GM19455 (cell line): ENCODE results near the gene KANTR.
"Not testable (repeated sequence)": the region's sequence is repeated elsewhere in the genome, so short reads cannot be mapped to it uniquely, and the experiment has no call there.

Experiments
- ATAC-seq: cut with Tn5 transposase; IDR thresholded peaks from one replicate; pipeline ENCODE4 v1.9.1; 2021; ENCODE audit not compliant: unreplicated experiment

KANTR gene

DNA sequence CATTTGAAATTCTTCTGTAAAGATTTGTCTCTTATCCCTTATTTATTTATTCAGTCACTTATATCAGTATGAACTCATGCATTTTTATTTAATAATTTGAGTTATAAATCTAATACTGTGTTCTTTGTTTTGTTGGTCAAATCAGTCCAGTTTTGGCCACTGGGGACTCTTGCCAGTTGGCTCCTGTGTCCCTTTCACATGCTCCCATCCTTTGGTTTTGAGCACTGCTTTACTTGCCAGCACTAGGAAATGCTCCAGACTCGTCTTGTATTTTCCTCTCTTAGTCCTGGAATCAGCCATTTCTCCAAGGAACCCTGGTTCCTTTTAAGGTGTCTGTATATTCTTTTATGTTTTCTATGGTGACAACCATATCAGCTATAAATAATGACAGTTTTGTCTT lies 28.1 kb downstream of the KANTR start:
- no peak for ATAC-seq

DNA sequence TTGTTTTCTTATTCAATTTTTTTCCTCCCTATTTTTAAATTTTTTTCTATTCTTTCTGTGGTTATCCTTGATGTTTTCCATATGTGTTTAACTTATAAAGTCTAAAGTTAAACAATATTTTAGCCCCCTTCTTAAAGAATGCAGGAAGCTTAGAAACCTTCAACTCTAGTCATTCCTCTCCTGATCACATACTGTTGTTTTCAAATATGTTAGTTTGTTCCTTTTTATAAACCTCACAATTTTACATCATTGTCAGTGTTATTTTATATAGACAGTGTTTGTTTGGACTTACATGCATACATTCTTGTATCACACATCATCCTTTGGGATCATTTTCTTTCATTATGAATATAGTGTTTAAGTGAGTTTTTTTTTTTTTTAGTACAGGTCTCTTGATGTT lies 31.6 kb downstream of the KANTR start:
- no peak for ATAC-seq

DNA sequence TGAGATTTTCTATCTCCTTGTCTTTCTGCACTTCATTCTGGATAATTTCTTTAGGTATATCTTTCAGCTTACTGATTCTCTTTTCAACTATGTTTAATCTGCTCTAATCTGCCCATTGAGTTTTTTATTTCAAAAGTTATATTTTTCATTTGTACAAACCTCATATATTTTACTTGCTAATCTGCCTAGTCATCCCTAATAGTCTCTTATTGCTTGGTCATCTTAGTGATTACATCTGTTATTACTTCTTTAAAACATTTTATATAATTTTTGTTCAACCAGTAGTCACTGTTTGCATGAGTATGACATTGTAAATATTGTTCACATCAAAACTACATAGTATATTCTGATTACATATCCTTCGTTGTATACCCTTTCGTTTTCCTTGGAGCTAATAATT lies 32.4 kb downstream of the KANTR start:
- no peak for ATAC-seq

DNA sequence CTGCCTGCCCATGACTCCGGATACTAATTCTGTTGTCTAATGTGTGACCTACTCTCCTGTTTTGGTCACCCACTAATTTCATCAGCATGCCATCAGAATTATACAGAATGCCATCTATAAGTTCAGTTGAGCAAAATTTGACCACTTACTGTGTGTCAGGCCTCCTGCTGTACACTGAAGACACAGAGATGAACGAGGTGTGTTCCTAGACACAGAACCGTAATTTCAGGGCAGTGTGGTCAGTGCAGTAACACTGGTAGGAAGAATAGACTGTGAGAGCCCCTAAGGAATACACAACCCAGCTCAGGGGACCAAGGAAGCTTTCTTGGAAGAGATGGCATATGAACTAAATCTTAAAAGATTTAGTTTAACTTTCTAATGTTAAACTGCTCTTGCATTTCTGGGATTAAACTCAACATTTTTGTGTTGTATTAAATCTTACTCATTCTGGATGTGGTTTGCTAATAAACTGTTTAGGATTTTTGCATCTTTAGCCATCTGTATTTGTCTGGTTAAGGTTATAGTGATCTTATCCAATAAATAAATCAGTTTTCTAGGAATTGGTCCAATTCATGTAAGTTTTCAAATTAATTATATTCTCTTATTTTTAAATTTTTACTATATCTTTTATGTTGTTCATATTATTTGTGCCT lies 34.3 kb downstream of the KANTR start:
- ATAC-seq = no peak

DNA sequence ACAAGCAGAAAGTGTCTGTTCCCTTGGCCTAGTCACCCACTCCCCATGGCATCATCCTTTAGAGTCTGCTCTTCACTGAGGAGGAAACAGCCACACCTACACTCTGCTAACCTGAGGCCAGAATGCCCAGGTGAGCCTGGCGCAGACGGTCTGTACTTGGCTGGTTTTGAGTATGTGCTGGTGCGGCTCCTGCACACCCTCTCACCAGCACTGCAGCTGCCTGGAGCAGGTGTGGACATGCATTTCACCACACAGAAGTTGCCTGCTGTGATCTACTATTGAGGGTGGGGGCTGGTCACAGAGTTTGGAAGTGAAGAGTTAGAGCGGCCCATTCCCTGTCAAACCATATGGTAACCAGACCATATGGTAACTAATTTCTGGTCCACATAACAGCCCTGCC lies 39.5 kb downstream of the KANTR start:
- no peak for ATAC-seq

DNA sequence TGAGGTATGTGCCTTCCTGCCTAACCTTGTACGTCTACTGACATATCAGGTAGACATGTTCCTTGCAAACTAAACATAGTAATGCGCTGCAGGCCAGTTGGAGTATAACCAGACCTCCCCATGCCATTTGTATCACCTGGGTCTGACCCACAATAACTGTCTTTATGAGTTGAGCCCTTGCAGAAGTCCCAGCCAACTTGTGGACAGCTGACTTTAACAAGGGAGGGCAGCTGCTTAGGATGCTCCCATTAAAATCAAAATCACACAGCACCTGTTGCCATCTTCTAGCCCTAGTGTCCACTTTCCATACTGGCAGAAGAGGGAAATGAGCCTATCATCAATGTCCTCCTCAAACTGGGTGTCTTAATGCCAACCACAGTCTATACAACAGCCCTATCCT lies 41.6 kb downstream of the KANTR start:
- no peak for ATAC-seq

DNA sequence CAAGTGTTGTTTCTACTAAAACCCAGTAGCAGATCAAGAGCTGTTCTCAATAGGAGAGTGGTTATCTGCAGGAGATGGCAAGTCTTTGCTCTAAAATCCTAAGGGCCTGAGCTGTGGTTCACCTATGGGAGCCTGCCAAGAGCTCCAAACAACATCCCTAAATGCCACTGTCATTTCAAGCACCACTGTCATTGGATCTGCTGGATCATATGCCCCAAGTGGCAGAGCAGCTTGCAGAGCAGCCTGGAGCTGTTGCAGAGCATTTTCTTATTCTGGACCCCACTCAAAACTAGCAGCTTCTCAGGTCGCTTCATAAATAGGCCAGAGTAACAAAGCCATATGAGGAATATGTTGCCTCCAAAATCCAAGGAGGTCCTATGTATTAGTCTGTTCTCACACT lies 59.6 kb downstream of the KANTR start:
- no peak for ATAC-seq

DNA sequence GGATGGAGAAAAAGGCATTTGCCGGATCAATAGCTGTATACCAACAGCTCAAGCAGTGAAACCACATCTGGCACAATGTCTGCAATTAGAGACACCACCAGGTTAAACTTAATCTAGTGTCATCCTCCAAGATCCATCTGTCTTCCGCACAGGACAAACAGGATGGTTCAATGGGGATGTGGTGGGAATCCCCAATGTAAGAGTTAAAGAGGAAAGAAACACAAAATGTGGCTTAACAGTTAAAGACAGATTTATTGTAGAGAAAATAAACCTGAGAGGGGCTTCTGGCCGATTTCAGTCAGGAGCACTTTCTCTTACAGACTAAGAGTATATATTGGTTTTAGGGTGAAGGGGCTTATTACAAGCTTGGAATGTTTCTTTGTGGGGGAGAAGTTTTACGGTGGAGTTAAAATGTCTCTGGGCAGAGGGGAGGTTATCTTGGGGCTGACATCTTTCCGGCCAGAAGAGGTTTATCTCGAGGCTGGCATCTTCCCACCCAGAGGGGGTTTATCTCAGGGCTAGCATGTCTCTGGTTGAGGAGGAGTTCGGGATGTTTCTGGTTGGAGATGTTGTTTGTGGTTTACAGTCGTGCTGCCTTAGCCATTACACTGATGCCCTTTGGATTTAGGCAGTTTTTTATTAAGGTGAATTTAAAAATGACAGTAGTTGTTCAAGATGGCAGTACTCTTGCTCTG lies 61.7 kb downstream of the KANTR start:
- no peak for ATAC-seq

DNA sequence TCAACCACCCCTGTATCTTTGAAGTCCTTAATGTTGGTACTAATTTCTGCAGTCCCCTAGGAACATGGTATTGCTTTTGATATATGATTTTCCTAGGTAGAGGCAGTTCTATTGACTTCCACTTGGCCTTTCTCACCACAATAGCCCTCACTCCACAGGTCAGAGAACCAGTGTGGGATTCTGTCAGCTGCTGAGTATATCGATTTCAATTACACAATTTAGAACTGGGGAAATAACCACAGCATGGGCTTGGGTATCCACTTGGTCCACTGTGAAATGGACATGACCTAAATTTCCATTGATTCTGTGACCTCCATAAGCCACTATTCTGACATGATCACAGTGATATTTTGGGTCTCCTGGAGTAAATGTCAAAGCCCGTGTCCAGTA lies 62.3 kb downstream of the KANTR start:
- ATAC-seq = no peak

DNA sequence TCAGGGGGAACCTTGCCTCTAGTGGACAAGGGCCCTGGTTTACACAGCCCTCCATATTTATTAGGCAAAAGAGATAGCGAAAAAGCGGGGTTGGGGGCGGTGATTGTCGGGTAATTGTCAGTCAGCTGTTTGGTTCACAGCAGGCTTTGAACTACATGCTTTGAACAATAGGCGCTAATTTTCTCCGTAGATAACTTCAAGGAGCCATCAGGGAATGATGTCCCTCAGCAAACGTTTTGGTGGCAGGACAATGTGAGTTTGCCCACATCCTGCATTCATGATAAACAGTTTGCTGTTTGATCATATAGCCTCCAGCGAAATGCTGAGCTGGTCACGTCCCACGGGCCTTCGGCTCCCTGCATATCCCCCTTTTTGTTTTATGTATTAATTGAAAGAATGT lies 65.2 kb downstream of the KANTR start:
- no peak for ATAC-seq

DNA sequence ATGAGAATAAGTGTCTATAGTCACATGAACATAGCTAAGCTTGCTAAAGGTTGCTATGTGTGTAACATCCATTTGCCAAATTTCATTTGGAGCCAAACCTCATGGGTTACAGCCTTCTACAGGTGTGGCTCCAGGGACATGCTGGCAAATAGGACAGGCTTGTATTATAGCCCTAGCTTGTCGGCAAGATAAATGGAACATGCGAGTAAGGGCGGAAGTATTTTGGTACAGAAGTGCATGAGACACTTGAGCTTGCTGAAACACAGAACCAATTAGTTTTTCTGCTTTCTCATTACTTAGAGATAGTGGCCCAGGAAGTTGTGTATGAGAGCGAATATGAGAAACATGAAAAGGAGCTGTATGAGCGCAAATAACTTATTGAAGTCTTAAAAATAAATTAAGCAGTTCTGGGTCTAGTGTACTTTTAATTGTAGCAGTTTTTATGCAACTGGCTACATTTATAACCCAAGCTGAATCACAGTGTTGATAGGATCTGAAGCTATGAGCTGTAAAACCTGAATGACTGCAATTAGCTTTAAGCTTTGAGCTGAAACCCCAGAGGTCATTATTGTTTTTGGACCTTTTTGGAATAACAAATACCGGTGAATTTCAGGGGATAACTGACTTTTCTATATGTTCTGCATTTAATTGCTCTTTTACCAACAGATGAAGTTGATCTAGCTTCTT lies 66.5 kb downstream of the KANTR start:
- ATAC-seq = no peak

DNA sequence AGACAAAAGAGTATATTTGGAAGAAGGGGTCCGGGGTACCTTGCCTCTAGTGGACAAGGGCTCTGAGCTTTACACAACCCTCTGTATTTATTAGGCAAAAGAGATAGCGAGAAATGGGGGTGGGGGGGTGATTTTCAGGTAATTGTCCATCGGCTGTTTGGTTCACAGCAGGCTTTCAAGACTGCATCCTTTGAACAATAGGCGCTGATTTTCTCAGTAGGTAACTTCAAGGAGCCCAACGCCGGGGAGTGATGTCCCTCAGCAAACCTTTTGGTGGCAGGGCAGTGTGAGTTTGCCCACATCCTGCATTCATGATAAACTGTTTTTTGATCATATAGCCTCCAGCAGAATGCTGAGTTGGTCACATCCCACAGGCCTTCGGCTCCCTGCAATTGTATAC lies 69.5 kb downstream of the KANTR start:
- no peak for ATAC-seq

DNA sequence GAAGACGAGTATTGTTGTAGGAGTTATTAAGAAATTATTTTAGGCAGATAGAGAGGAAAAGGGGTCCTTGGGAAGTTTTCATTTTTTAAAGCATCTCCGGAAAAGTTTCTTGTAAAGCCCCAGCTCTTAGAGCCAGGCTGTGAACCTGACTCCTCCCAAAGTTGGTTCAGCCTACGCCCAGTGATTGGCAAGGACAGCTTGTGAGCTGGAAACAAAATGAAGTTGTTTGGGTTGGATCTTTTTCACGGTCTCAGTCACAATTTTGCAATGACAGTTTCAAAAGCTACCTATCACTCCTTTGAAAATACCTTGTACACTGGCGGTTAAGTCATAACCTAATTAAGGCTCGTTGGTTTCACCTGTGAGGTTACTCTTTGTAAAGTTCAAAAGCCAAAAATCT lies 70.6 kb downstream of the KANTR start:
- not testable (repeated sequence) for ATAC-seq

DNA sequence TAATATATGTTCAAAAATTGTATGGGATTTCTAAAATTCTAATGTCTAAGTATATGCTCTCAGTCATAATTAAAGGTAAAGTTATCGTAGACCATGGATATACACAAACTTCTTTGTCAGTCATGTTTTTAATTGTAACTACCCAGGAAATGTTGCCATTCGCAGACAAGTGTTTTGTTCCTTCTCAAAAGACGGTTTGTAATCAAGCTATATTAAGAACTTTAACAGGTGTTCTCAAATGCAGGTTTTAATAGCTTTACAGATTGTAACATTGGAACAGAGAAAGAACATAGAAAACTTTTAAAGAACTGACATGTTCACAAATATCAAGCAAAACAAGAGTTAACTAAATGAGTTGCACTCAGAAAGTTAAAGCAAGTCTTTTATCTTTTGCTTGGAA lies 72.2 kb downstream of the KANTR start:
- ATAC-seq = no peak

DNA sequence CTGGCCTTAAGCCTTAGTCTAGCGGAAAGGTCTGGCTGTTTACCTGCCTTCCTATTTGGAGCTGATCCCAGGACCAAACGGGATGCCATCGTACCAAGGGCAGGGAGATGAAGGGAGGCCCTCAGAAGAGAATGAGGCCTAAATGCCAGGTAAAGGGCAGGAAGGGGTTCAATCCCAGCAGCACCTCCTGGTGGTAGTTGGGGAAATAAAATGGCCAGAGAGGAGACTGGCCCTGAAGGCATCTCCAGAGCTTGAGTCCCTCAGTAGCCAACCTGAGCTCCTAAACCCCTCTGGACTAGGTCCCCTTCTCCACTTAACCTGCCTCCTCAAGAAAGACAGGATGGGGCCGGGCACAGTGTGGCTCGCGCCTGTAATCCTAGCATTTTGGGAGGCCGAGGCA lies 77.4 kb downstream of the KANTR start:
- ATAC-seq = no peak
